LNCAP (cell line): ENCODE results near the gene PATL2.

Source experiments
- CTCF ChIP-seq: fragments of 450-650 bp; IDR thresholded peaks from 2 replicates; pipeline ENCODE4 v1.5.1; 2017; ENCODE audit warnings: mild to moderate bottlenecking

The PATL2 gene

GRCh38 chr15:44662478-44663409, 48.4 kb downstream of the PATL2 start:
- no peak for TF ChIP-seq CTCF

GRCh38 chr15:44661576-44661975, 49.5 kb downstream of the PATL2 start:
- no peak for TF ChIP-seq CTCF

- TF ChIP-seq CTCF = no peak
These were observed 52.1 kb downstream of the PATL2 start for GRCh38 chr15:44659056-44659455.

GRCh38 chr15:44657378-44657777, 53.7 kb downstream of the PATL2 start:
- no peak for TF ChIP-seq CTCF

GRCh38 chr15:44656913-44657312, 54.2 kb downstream of the PATL2 start:
- TF ChIP-seq CTCF = no peak

- no peak for TF ChIP-seq CTCF
These were observed 54.8 kb downstream of the PATL2 start for GRCh38 chr15:44656298-44656697.

- TF ChIP-seq CTCF = no peak
These were observed 56.3 kb downstream of the PATL2 start for GRCh38 chr15:44654858-44655257.
